Activated CD4-positive, alpha-beta T cell treated with anti-CD3 and anti-CD28 coated beads, Interleukin-2, amount 10 ng/mL, durations not matched to agents 7 days and 5 days (primary cell): ENCODE results near the gene METTL26. TPM values are rescaled to one million over a fixed set of nuclear protein-coding genes. Genes with fewer than 3 reads are reported as not detected.

Source experiments
- CTCF ChIA-PET: fragments of 350-600 bp; sonication (Branson Sonifier 250); formaldehyde crosslinking; loops from one replicate; lab custom pipeline; 2021; ENCODE audit warnings: antibody characterized with exemption; lab: Charles Lee
- POLR2A ChIA-PET: fragments of 350-600 bp; sonication (Branson Sonifier 250); formaldehyde crosslinking; loops from one replicate; lab custom pipeline; 2021; ENCODE audit warnings: antibody characterized with exemption; lab: Charles Lee
- DNase-seq: peaks from one replicate; pipeline ENCODE4 v3.0.0-alpha.2; 2020
- H3K27ac Mint-ChIP-seq: one replicate; pipeline ENCODE4 v1.8.0; 2021; ENCODE audit warnings: mild to moderate bottlenecking, moderate library complexity, mixed read lengths
- H3K27me3 Mint-ChIP-seq: one replicate; pipeline ENCODE4 v1.8.0; 2021; ENCODE audit warnings: mixed read lengths
- H3K36me3 Mint-ChIP-seq: one replicate; pipeline ENCODE4 v1.8.0; 2021; ENCODE audit warnings: low read depth, mixed read lengths
- H3K4me1 Mint-ChIP-seq: one replicate; pipeline ENCODE4 v1.8.0; 2021; ENCODE audit warnings: mixed read lengths
- H3K4me3 Mint-ChIP-seq: one replicate; pipeline ENCODE4 v1.8.0; 2021; ENCODE audit warnings: mild to moderate bottlenecking, moderate library complexity, mixed read lengths
- H3K9me3 Mint-ChIP-seq: one replicate; pipeline ENCODE4 v1.8.0; 2021; ENCODE audit warnings: mixed read lengths
- total RNA-seq, 2 experiments: library from RNA; stranded (reverse); gene quantifications; one replicate each; pipeline ENCODE4 v1.2.3, GENCODE V29; 2021

The METTL26 gene
- total RNA-seq, 2 experiments from 2014 or later, result 63.7 to 78.0 TPM

- CTCF ChIA-PET, result interaction anchor here (0.7 to 1.5 kb wide), 8 partner anchors 11 to 59 kb away, joined by 3 to 7 read pairs (median 3); partner anchors contain the start of gene METTL26
- Mint-ChIP-seq H3K27me3 (no peaks in the 10 kb centered on the region), H3K27ac (peak overlapping the region; percentile 77), H3K9me3 (no peaks in the 10 kb centered on the region), H3K4me1 (peaks cover 26% of the 10 kb centered on the region), H3K36me3 (no peaks in the 10 kb centered on the region), H3K4me3 (peak overlapping the region; percentile 73)
- POLR2A ChIA-PET, result no interaction called here
- no peak for DNase-seq
Observed at GRCh38 chr16:648071-648780, 12.1 kb upstream of the METTL26 start.

- Mint-ChIP-seq H3K36me3 (no peaks in the 10 kb centered on the region), H3K27ac (no peak overlapping the region), H3K4me3 (no peak overlapping the region), H3K27me3 (no peaks in the 10 kb centered on the region), H3K9me3 (no peaks in the 10 kb centered on the region), H3K4me1 (peaks cover 30% of the 10 kb centered on the region)
- ChIA-PET POLR2A (no interaction called here), CTCF (interaction anchor here (0.7 to 1.5 kb wide), 7 partner anchors 11 to 58 kb away, joined by 3 to 7 read pairs (median 3); partner anchors contain the start of gene METTL26)
- DNase-seq, result no peak
Observed at GRCh38 chr16:647173-647902, 11.2 kb upstream of the METTL26 start.

- H3K27me3 Mint-ChIP-seq, result no peaks in the 10 kb centered on the region
- peaks cover 30% of the 10 kb centered on the region for H3K4me1 Mint-ChIP-seq
- H3K4me3 Mint-ChIP-seq, result no peak overlapping the region
- ChIA-PET CTCF (no interaction called here), POLR2A (no interaction called here)
- H3K27ac Mint-ChIP-seq, result no peak overlapping the region
- no peaks in the 10 kb centered on the region for H3K36me3 Mint-ChIP-seq
- DNase-seq, result no peak
- no peaks in the 10 kb centered on the region for H3K9me3 Mint-ChIP-seq
Observed at GRCh38 chr16:646679-647172, 10.6 kb upstream of the METTL26 start.

- Mint-ChIP-seq H3K4me1 (peaks cover 30% of the 10 kb centered on the region), H3K27ac (no peak overlapping the region), H3K4me3 (no peak overlapping the region), H3K27me3 (no peaks in the 10 kb centered on the region), H3K9me3 (no peaks in the 10 kb centered on the region), H3K36me3 (no peaks in the 10 kb centered on the region)
- POLR2A ChIA-PET, result no interaction called here
- CTCF ChIA-PET, result no interaction called here
- DNase-seq, result no peak
Observed at GRCh38 chr16:645852-646678, 10.0 kb upstream of the METTL26 start.

GRCh38 chr16:644556-644955 lies 8.5 kb upstream of the METTL26 start:
- Mint-ChIP-seq H3K4me1 (peaks cover 26% of the 10 kb centered on the region), H3K27ac (peak overlapping the region; percentile 19), H3K9me3 (no peaks in the 10 kb centered on the region), H3K27me3 (no peaks in the 10 kb centered on the region), H3K4me3 (peak overlapping the region; percentile 25), H3K36me3 (no peaks in the 10 kb centered on the region)
- CTCF ChIA-PET, result no interaction called here
- POLR2A ChIA-PET, result no interaction called here
- no peak for DNase-seq

GRCh38 chr16:643050-643368 lies 6.9 kb upstream of the METTL26 start:
- no peak for DNase-seq
- peaks cover 19% of the 10 kb centered on the region for H3K4me1 Mint-ChIP-seq
- POLR2A ChIA-PET, result no interaction called here
- H3K4me3 Mint-ChIP-seq, result peak overlapping the region; percentile 67
- H3K27ac Mint-ChIP-seq, result peak overlapping the region; percentile 25
- H3K27me3 Mint-ChIP-seq, result no peaks in the 10 kb centered on the region
- no peaks in the 10 kb centered on the region for H3K9me3 Mint-ChIP-seq
- no peaks in the 10 kb centered on the region for H3K36me3 Mint-ChIP-seq
- CTCF ChIA-PET, result interaction anchor here (1.0 kb wide), 1 partner anchor 14 kb away, joined by 3 read pairs; no protein-coding TSS in a partner anchor

GRCh38 chr16:642189-643049 lies 6.3 kb upstream of the METTL26 start:
- Mint-ChIP-seq H3K27me3 (no peaks in the 10 kb centered on the region), H3K27ac (peak overlapping the region; percentile 25), H3K4me3 (peak overlapping the region; percentile 67), H3K9me3 (no peaks in the 10 kb centered on the region), H3K36me3 (no peaks in the 10 kb centered on the region), H3K4me1 (peaks cover 17% of the 10 kb centered on the region)
- POLR2A ChIA-PET, result interaction anchor here (0.5 to 0.7 kb wide), 2 partner anchors 425 to 1895 kb away, joined by 3 read pairs; partner anchors contain the start of gene PDPK1
- peak; percentile 31 for DNase-seq
- CTCF ChIA-PET, result interaction anchor here (1.0 kb wide), 1 partner anchor 14 kb away, joined by 3 read pairs; no protein-coding TSS in a partner anchor

- DNase-seq, result peak; percentile 68
- Mint-ChIP-seq H3K4me3 (peak within 1 kb of the TSS; percentile 67), H3K27me3 (peaks cover 3% of the 10 kb centered on the region), H3K36me3 (no peaks in the 10 kb centered on the region), H3K27ac (peak within 1 kb of the TSS; percentile 33), H3K9me3 (no peaks in the 10 kb centered on the region), H3K4me1 (peaks cover 20% of the 10 kb centered on the region)
- ChIA-PET POLR2A (interaction anchor here (0.5 kb wide), 1 partner anchor 1896 kb away, joined by 3 read pairs; the partner anchor contains the start of gene PDPK1), CTCF (interaction anchor here (1.0 kb wide), 1 partner anchor 15 kb away, joined by 3 read pairs; no protein-coding TSS in a partner anchor)
Observed at GRCh38 chr16:641326-642188, 5.5 kb upstream of the METTL26 start, which contains the start of gene MCRIP2. Gene MCRIP2 (plus strand): TSS chr16:641828. CDS start chr16:641992, 164 bp downstream.

GRCh38 chr16:640614-641013 lies 4.5 kb upstream of the METTL26 start:
- H3K27ac Mint-ChIP-seq, result peak overlapping the region; percentile 33
- no peaks in the 10 kb centered on the region for H3K9me3 Mint-ChIP-seq
- H3K4me1 Mint-ChIP-seq, result peaks cover 23% of the 10 kb centered on the region
- peaks cover 4% of the 10 kb centered on the region for H3K27me3 Mint-ChIP-seq
- H3K36me3 Mint-ChIP-seq, result no peaks in the 10 kb centered on the region
- CTCF ChIA-PET, result no interaction called here
- POLR2A ChIA-PET, result no interaction called here
- DNase-seq, result no peak
- peak overlapping the region; percentile 35 for H3K4me3 Mint-ChIP-seq

- no peak for DNase-seq
- no peaks in the 10 kb centered on the region for H3K36me3 Mint-ChIP-seq
- peaks cover 16% of the 10 kb centered on the region for H3K4me1 Mint-ChIP-seq
- ChIA-PET POLR2A (no interaction called here), CTCF (no interaction called here)
- H3K27me3 Mint-ChIP-seq, result peaks cover 4% of the 10 kb centered on the region
- no peaks in the 10 kb centered on the region for H3K9me3 Mint-ChIP-seq
- no peak overlapping the region for H3K4me3 Mint-ChIP-seq
- H3K27ac Mint-ChIP-seq, result no peak overlapping the region
Observed at GRCh38 chr16:638836-639235, 2.7 kb upstream of the METTL26 start.

GRCh38 chr16:638034-638543 lies 2.0 kb upstream of the METTL26 start:
- Mint-ChIP-seq H3K9me3 (no peaks in the 10 kb centered on the region), H3K4me1 (peaks cover 14% of the 10 kb centered on the region), H3K4me3 (peak overlapping the region; percentile 7), H3K27me3 (peaks cover 4% of the 10 kb centered on the region), H3K36me3 (no peaks in the 10 kb centered on the region), H3K27ac (no peak overlapping the region)
- DNase-seq, result no peak
- POLR2A ChIA-PET, result no interaction called here
- CTCF ChIA-PET, result no interaction called here
